Upper lobe of left lung (tissue), 6 donors: Measurements from ENCODE around the gene SLC9A8. TPM values are rescaled to one million over a fixed set of nuclear protein-coding genes. Genes with fewer than 3 reads are reported as not detected.

Experiments used
- ATAC-seq, 2 donors: fragments of 200-7000 bp; cut with Tn5 transposase; one replicate each; pipeline ENCODE4 v1.9.1; 2022; ENCODE audit warnings: mild to moderate bottlenecking in 2 of 2, moderate library complexity in 2 of 2; ENCODE audit not compliant: low FRiP score in 2 of 2
- DNase-seq, 2 donors: peaks; one replicate each; pipeline ENCODE4 v3.0.0-alpha.2; 2019 to 2020
- H3K27ac ChIP-seq, 4 donors: fragments of 200-600 bp; sonication (generic); one replicate each; pipeline ENCODE4 v1.5.1; 2016 to 2019
- H3K27me3 ChIP-seq, 4 donors: fragments of 200-600 bp; sonication (generic); one replicate each; pipeline ENCODE4 v1.5.1; 2017 to 2019
- H3K36me3 ChIP-seq, 4 donors: fragments of 200-600 bp; sonication (generic); one replicate each; pipeline ENCODE4 v1.5.1; 2016 to 2019
- H3K4me1 ChIP-seq, 4 donors: fragments of 200-600 bp; sonication (generic); one replicate each; pipeline ENCODE4 v1.5.1; 2018 to 2019
- H3K4me3 ChIP-seq, 4 donors: fragments of 200-600 bp; sonication (generic); one replicate each; pipeline ENCODE4 v1.5.1; 2017 to 2019; ENCODE audit warnings: mild to moderate bottlenecking in 2 of 4, moderate library complexity in 1 of 4
- H3K9me3 ChIP-seq, 4 donors: fragments of 200-600 bp; sonication (generic); one replicate each; pipeline ENCODE4 v1.5.1; 2018 to 2019
- CTCF ChIP-seq, 6 experiments: fragments of 450-650 bp in 4 of 6; fragments of 200-600 bp in 2 of 6; sonication (generic) in 2 of 6; IDR thresholded peaks; one replicate each; pipeline ENCODE4 v1.5.1; 2016 to 2019; ENCODE audit warnings: antibody characterized with exemption in 6 of 6
- EP300 ChIP-seq, 4 donors: sonication (generic); formaldehyde crosslinking; IDR thresholded peaks; one replicate each; pipeline ENCODE4 v1.5.1; 2017; ENCODE audit warnings: antibody characterized with exemption in 4 of 4, control low read depth in 2 of 4
- POLR2A ChIP-seq, 4 donors: fragments of 450-650 bp; IDR thresholded peaks; one replicate each; pipeline ENCODE4 v1.5.1; 2016 to 2017; ENCODE audit warnings: antibody characterized with exemption in 4 of 4, mild to moderate bottlenecking in 2 of 4
- POLR2AphosphoS5 ChIP-seq, 2 donors: sonication (generic); formaldehyde crosslinking; IDR thresholded peaks; one replicate each; pipeline ENCODE4 v1.5.1; 2017; ENCODE audit warnings: antibody characterized with exemption in 2 of 2
- WGBS, 2 donors: methylation state at CpG; one replicate each; pipeline ENCODE4 v1.1.5; 2017 to 2018; 5-methylcytosine and 5-hydroxymethylcytosine counted together
- small RNA-seq, 4 donors: library from RNA; depleted of rRNA; stranded (forward); fragments of <200 nt; gene quantifications; one replicate each; pipeline ENCODE3, GENCODE V24; 2016
- total RNA-seq, 6 donors: library from RNA; depleted of rRNA in 4 of 6; stranded (reverse); fragments of >200 nt in 4 of 6; gene quantifications; one replicate each; pipeline versions ENCODE4 v1.1.0 to v1.2.1, GENCODE V29; 2016 to 2021
- donor health status: DM: no; HTN: no; CAD: no; lungs with moderate emphysema.
- donor health status: DM: no; HTN: yes; CAD: no; lungs with severe emphysema.

SLC9A8 gene
- total RNA-seq, 6 donors from 2014 or later: 13.2 to 19.6 (median 17.2) TPM

GRCh38 chr20:49938173-49939163 lies 125.8 kb downstream of the SLC9A8 start:
- 58 to 60% methylated on average over 12 of the region's 12 CpGs for whole genome bisulfite sequencing, 2 donors
- TF ChIP-seq EP300 (IDR thresholded peaks at IDR 0.05) (no peak), CTCF (IDR thresholded peaks at IDR 0.05) (no peak), POLR2AphosphoS5 (IDR thresholded peaks at IDR 0.05) (no peak), POLR2A (IDR thresholded peaks at IDR 0.05) (no peak)
- H3K27ac ChIP-seq: peak overlapping the region; percentile 12 to 96 (median 32)
- ATAC-seq: no peak
- no peaks in the 10 kb centered on the region for H3K9me3 ChIP-seq
- no peak for DNase-seq
- peaks cover 30 to 59% (median 41%) of the 10 kb centered on the region in 4 donors for H3K4me1 ChIP-seq
- peak overlapping the region in 1 of 4 donors; percentile 86 for H3K4me3 ChIP-seq
- peaks cover 7 to 35% (median 12%) of the 10 kb centered on the region in 4 donors for H3K36me3 ChIP-seq
- H3K27me3 ChIP-seq: peaks cover 0 to 2% (median 0%) of the 10 kb centered on the region in 4 donors

- no peak overlapping the region for H3K4me3 ChIP-seq
- TF ChIP-seq CTCF (IDR thresholded peaks at IDR 0.05): no peak
- no peak for TF ChIP-seq EP300 (IDR thresholded peaks at IDR 0.05)
- TF ChIP-seq POLR2AphosphoS5 (IDR thresholded peaks at IDR 0.05): no peak
- no peak for TF ChIP-seq POLR2A (IDR thresholded peaks at IDR 0.05)
- no peaks in the 10 kb centered on the region for H3K27me3 ChIP-seq
- no peaks in the 10 kb centered on the region for H3K9me3 ChIP-seq
- no peak for ATAC-seq
- H3K36me3 ChIP-seq: peaks cover 23 to 62% (median 32%) of the 10 kb centered on the region in 4 donors
- peak in 1 of 2 donors; percentile 52 for DNase-seq
- peaks cover 21 to 59% (median 35%) of the 10 kb centered on the region in 4 donors for H3K4me1 ChIP-seq
- no peak overlapping the region for H3K27ac ChIP-seq
- WGBS, 2 donors: 96 to 98% methylated on average over 15 of the region's 15 CpGs
These were observed 128.8 kb downstream of the SLC9A8 start for GRCh38 chr20:49941456-49941855.

Small RNAs within 50 kb of the gene (small RNA-seq; reads per million reads assigned to genes)
- gene RF00017 (0 reads per million in 4 donors), gene RF00019 (0 reads per million in 4 donors), gene RNU6-919P (0 reads per million in 4 donors)

Other genes starting within 250 kb of the SLC9A8 start
- 10 to 100 TPM in 4 of 6 donors, 1 to 10 TPM in 2; 8.2 to 71.4 (median 18.4) TPM for gene PTGIS, start 244.7 kb upstream of the SLC9A8 start, total RNA-seq
- 10 to 100 TPM; 16.2 to 49.0 (median 36.7) TPM for gene B4GALT5, start 99.0 kb upstream of the SLC9A8 start, total RNA-seq
- 1 to 10 TPM; 5.1 to 9.4 (median 6.4) TPM for gene SPATA2, start 102.7 kb downstream of the SLC9A8 start, total RNA-seq
- 100 to 1,000 TPM in 4 of 6 donors, 10 to 100 TPM in 2; 72.4 to 248 (median 173) TPM for gene RNF114, start 123.6 kb downstream of the SLC9A8 start, total RNA-seq
- 10 to 100 TPM in 1 of 6 donors, 1 to 10 TPM in 5; 3.9 to 11.0 (median 5.1) TPM for gene SNAI1, start 170.2 kb downstream of the SLC9A8 start, total RNA-seq